ENCODE results near the gene MIX23.

The MIX23 gene

DNA sequence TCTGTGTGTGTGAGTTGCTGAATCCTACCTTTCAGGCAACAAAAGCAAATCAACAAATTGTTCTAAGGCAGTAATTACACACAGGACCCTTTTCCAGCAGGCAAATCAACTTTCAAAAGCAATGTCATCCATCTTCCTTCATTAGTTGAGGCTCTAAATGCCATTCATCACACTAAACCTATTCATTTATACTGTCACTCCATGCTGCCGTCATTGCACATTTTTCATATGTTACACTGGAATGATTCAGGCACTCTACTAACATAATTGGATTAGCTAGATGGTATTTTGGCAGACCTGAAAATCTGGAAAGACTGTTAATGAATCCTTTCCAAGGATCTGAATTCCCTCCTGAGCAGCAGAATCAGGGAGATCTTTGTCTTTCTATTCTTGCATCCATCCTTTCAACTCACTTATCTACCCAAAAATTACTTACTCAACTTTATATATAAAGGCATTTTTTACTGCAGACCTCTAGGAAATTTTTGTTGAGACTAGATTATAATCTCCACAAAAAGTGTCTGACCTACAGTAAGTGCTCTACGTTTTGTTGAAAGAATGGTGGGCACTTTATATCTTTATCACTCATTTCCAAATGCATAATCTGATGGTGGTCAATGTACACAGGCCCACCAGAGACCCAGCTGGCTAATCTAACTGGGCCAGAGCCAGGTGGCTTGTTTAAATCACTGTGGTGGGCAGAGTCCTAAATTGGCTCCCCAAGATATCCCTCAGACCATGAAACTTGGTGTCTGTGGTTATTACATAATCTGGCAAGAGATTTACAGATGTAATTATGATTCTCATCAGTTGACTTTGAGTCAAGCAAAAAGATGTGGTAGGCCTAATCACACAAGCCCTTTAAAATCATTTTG lies 25.0 kb downstream of the MIX23 start:
- CTCF ChIA-PET, result interaction anchor here (1.4 to 4.2 kb wide), 6 partner anchors 9 to 256 kb away, joined by 3 to 24 read pairs (median 6); no protein-coding TSS in a partner anchor
- POLR2A ChIA-PET, result interaction anchor here (0.9 kb wide), 1 partner anchor 191 kb away, joined by 3 read pairs; no protein-coding TSS in a partner anchor

GRCh38 chr3:122356402-122356801 lies 26.6 kb downstream of the MIX23 start:
- peak; percentile 47 for DNase-seq (ENCODE audit: extremely low spot score)
- ChIA-PET CTCF (interaction anchor here (1.0 to 4.2 kb wide), 13 partner anchors 18 to 811 kb away, joined by 3 to 24 read pairs (median 4); partner anchors contain the start of gene POLQ), POLR2A (no interaction called here)
- TF ChIP-seq, protein P1, sequence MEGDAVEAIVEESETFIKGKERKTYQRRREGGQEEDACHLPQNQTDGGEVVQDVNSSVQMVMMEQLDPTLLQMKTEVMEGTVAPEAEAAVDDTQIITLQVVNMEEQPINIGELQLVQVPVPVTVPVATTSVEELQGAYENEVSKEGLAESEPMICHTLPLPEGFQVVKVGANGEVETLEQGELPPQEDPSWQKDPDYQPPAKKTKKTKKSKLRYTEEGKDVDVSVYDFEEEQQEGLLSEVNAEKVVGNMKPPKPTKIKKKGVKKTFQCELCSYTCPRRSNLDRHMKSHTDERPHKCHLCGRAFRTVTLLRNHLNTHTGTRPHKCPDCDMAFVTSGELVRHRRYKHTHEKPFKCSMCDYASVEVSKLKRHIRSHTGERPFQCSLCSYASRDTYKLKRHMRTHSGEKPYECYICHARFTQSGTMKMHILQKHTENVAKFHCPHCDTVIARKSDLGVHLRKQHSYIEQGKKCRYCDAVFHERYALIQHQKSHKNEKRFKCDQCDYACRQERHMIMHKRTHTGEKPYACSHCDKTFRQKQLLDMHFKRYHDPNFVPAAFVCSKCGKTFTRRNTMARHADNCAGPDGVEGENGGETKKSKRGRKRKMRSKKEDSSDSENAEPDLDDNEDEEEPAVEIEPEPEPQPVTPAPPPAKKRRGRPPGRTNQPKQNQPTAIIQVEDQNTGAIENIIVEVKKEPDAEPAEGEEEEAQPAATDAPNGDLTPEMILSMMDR (IDR thresholded peaks at IDR 0.05; ENCODE audit: control extremely low read depth, extremely low read depth, low read depth, missing control alignments), result peak; percentile 53

More for the DNA sequence above, 25.0 kb downstream of the MIX23 start:
- no peak for DNase-seq (ENCODE audit: extremely low spot score)
- TF ChIP-seq, protein P1 (IDR thresholded peaks at IDR 0.05; ENCODE audit: control extremely low read depth, extremely low read depth, low read depth, missing control alignments), result no peak

DNA sequence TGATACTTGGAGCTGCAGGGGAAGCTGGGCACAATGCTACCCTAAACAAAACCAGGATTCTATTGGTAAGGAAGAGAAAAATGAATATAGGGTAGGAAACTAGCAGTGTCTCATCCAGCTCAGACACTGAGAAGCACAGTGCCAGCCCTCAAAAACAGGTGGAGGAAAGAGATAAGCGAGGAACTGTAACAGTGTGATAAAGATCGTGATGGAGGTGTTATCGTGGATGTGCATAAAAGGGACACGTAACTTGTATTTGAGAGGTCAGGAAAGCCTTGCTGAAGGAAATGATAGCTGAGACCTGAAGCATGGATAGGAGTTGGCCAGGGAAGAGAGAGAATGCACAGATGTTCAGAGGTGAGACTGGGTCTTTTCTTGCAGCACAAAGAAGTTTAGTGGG lies 27.4 kb downstream of the MIX23 start:
- CTCF ChIA-PET, result interaction anchor here (1.1 to 4.2 kb wide), 10 partner anchors 14 to 810 kb away, joined by 3 to 24 read pairs (median 4); partner anchors contain the start of gene POLQ
- TF ChIP-seq, protein P1 (IDR thresholded peaks at IDR 0.05; ENCODE audit: control extremely low read depth, extremely low read depth, low read depth, missing control alignments), result no peak
- POLR2A ChIA-PET, result no interaction called here
- DNase-seq (ENCODE audit: extremely low spot score), result no peak

DNA sequence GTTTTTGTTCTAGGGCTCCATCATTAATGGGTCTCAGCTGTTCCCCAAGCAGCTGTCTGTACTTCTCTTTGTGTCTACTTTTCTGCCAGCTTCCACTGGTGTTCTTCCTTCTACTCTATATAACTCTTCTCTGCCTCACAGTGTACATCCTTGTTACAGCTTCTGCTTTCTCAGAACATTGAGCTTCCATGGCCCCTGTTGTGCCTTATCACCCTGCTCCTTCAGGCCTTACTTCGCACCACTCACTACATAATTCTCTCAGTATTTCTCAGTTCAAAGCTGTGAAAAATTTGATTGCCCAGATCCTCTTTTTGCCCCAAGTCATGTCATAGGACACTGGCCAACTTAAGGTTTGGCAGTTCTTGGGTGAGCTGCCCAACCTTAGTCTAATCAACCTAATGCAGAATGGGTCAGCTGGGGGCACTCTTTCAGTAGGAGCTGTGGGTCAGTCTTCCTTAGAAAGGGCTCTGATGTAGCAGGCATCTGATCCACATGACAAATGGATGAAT lies 29.1 kb downstream of the MIX23 start:
- ChIA-PET CTCF (interaction anchor here (0.7 to 3.3 kb wide), 8 partner anchors 9 to 253 kb away, joined by 3 to 13 read pairs (median 6); no protein-coding TSS in a partner anchor), POLR2A (no interaction called here)
- TF ChIP-seq, protein P1 (IDR thresholded peaks at IDR 0.05; ENCODE audit: control extremely low read depth, extremely low read depth, low read depth, missing control alignments), result no peak
- DNase-seq (ENCODE audit: extremely low spot score), result peak; percentile 14

DNA sequence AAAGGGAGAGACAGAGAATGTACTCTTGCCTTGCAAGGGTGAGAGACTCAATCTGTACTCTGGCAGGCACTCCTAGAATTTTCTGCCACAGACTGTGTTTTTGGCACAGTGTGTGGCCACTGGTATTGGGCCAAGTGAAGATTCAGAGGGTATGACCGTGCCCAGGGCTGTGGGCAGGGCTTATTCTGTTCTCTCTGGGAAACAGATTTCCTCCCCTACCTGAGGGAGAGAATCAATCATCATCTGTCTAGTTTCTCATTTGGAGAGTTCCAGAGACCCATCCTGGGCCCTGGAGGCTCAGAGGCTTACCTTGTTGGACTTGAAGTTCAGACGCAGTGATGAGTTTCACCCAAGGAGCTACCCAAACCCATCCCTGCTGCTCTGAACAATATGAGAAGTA lies 29.8 kb downstream of the MIX23 start:
- no peak for DNase-seq (ENCODE audit: extremely low spot score)
- POLR2A ChIA-PET, result no interaction called here
- TF ChIP-seq, protein P1 (IDR thresholded peaks at IDR 0.05; ENCODE audit: control extremely low read depth, extremely low read depth, low read depth, missing control alignments), result no peak
- CTCF ChIA-PET, result interaction anchor here (0.8 to 3.3 kb wide), 7 partner anchors 9 to 252 kb away, joined by 4 to 13 read pairs (median 7); no protein-coding TSS in a partner anchor

- no peak for DNase-seq (ENCODE audit: extremely low spot score)
- POLR2A ChIA-PET, result no interaction called here
- CTCF ChIA-PET, result interaction anchor here (1.3 to 3.3 kb wide), 2 partner anchors 11 to 13 kb away, joined by 9 to 13 read pairs; no protein-coding TSS in a partner anchor
- TF ChIP-seq, protein P1 (IDR thresholded peaks at IDR 0.05; ENCODE audit: control extremely low read depth, extremely low read depth, low read depth, missing control alignments), result no peak
Measured at GRCh38 chr3:122351612-122352011, 31.4 kb downstream of the MIX23 start.
